ENCODE results near the gene KRTAP5-4. TPM values are rescaled to one million over a fixed set of nuclear protein-coding genes. Genes with fewer than 3 reads are reported as not detected.

Gene KRTAP5-4
- total RNA-seq, 5 donors from 2014 or later (not counting 1 experiment from before 2014, with no cell fraction given), result not detected

GRCh38 chr11:1639666-1640065 lies 17.7 kb upstream of the KRTAP5-4 start:
- H3K4me1 ChIP-seq (ENCODE audit: control insufficient read depth in 1 of 2, extremely low read depth in 1 of 2, insufficient read depth in 2 of 2, low read length in 2 of 2), result peaks cover 0 to 5% of the 10 kb centered on the region in 2 experiments
- H3K36me3 Mint-ChIP-seq, result no peaks in the 10 kb centered on the region
- no peak overlapping the region for H3K27ac Mint-ChIP-seq
- H3K9me3 Mint-ChIP-seq, result no peaks in the 10 kb centered on the region
- H3K4me3 Mint-ChIP-seq, result no peak overlapping the region
- H3K4me3 ChIP-seq (ENCODE audit: control insufficient read depth in 1 of 2, extremely low read depth in 1 of 2, low read length in 1 of 2), result no peak overlapping the region
- H3K9me3 ChIP-seq, result no peaks in the 10 kb centered on the region
- no peaks in the 10 kb centered on the region for H3K36me3 ChIP-seq (ENCODE audit: control insufficient read depth in 2 of 2, extremely low read depth in 1 of 2, insufficient read depth in 1 of 2, low read length in 1 of 2)
- ChIA-PET CTCF (interaction anchor here in 1 of 2 donors (1.0 to 1.5 kb wide), 3 partner anchors 9 to 375 kb away, joined by 3 to 4 read pairs (median 4); no protein-coding TSS in a partner anchor), POLR2A (no interaction called here)
- no peak for DNase-seq
- H3K4me1 Mint-ChIP-seq, result peaks cover 0 to 9% (median 5%) of the 10 kb centered on the region in 3 donors
- WGBS (ENCODE audit: insufficient coverage), result 63% methylated on average over 15 of the region's 15 CpGs
- peaks cover 14 to 35% of the 10 kb centered on the region in 2 donors for H3K27me3 Mint-ChIP-seq
- no peak overlapping the region for H3K27ac ChIP-seq (ENCODE audit: low read length)
- no peak for ATAC-seq (replicated peaks in 1 of 4)
- H3K27me3 ChIP-seq (replicated peaks in 1 of 2; ENCODE audit: control insufficient read depth in 2 of 2, extremely low read depth in 1 of 2, insufficient read depth in 2 of 2, low read length in 1 of 2), result peaks cover 0 to 54% of the 10 kb centered on the region in 2 experiments

- ATAC-seq (replicated peaks in 1 of 4), result peak in 1 of 4 experiments; percentile 28
- DNase-seq, result peak in 2 of 35 experiments; percentile 22
- H3K27me3 Mint-ChIP-seq, result peaks cover 14 to 35% of the 10 kb centered on the region in 2 donors
Observed at GRCh38 chr11:1639102-1639620, 17.2 kb upstream of the KRTAP5-4 start.

GRCh38 chr11:1638344-1638743 lies 16.4 kb upstream of the KRTAP5-4 start:
- Histone ChIP-seq H3K4me3 (ENCODE audit: control insufficient read depth in 1 of 2, extremely low read depth in 1 of 2, low read length in 1 of 2) (no peak overlapping the region), H3K9me3 (no peaks in the 10 kb centered on the region), H3K36me3 (ENCODE audit: control insufficient read depth in 2 of 2, extremely low read depth in 1 of 2, insufficient read depth in 1 of 2, low read length in 1 of 2) (no peaks in the 10 kb centered on the region), H3K4me1 (ENCODE audit: control insufficient read depth in 1 of 2, extremely low read depth in 1 of 2, insufficient read depth in 2 of 2, low read length in 2 of 2) (peaks cover 0 to 5% of the 10 kb centered on the region in 2 experiments), H3K27me3 (replicated peaks in 1 of 2; ENCODE audit: control insufficient read depth in 2 of 2, extremely low read depth in 1 of 2, insufficient read depth in 2 of 2, low read length in 1 of 2) (peaks cover 0 to 52% of the 10 kb centered on the region in 2 experiments), H3K27ac (ENCODE audit: low read length) (no peak overlapping the region)
- DNase-seq (no peak), ATAC-seq (replicated peaks in 1 of 4) (no peak)
- Mint-ChIP-seq H3K27ac (no peak overlapping the region), H3K4me1 (peaks cover 0 to 9% (median 5%) of the 10 kb centered on the region in 3 donors), H3K27me3 (peaks cover 14 to 40% of the 10 kb centered on the region in 2 donors), H3K4me3 (no peak overlapping the region), H3K9me3 (no peaks in the 10 kb centered on the region), H3K36me3 (no peaks in the 10 kb centered on the region)
- CTCF ChIA-PET, result interaction anchor here in 1 of 2 donors (0.7 to 1.5 kb wide), 2 partner anchors 198 to 221 kb away, joined by 3 to 4 read pairs; no protein-coding TSS in a partner anchor
- POLR2A ChIA-PET, result interaction anchor here in 1 of 2 donors (0.6 kb wide), 1 partner anchor 1352 kb away, joined by 3 read pairs; no protein-coding TSS in a partner anchor
- 81% methylated on average over 4 of the region's 8 CpGs for WGBS (ENCODE audit: insufficient coverage)

More at GRCh38 chr11:1639102-1639620, 17.2 kb upstream of the KRTAP5-4 start:
- Histone ChIP-seq H3K4me1 (ENCODE audit: control insufficient read depth in 1 of 2, extremely low read depth in 1 of 2, insufficient read depth in 2 of 2, low read length in 2 of 2) (peaks cover 0 to 5% of the 10 kb centered on the region in 2 experiments), H3K9me3 (no peaks in the 10 kb centered on the region), H3K36me3 (ENCODE audit: control insufficient read depth in 2 of 2, extremely low read depth in 1 of 2, insufficient read depth in 1 of 2, low read length in 1 of 2) (no peaks in the 10 kb centered on the region), H3K27me3 (replicated peaks in 1 of 2; ENCODE audit: control insufficient read depth in 2 of 2, extremely low read depth in 1 of 2, insufficient read depth in 2 of 2, low read length in 1 of 2) (peaks cover 0 to 51% of the 10 kb centered on the region in 2 experiments), H3K27ac (ENCODE audit: low read length) (no peak overlapping the region), H3K4me3 (ENCODE audit: control insufficient read depth in 1 of 2, extremely low read depth in 1 of 2, low read length in 1 of 2) (no peak overlapping the region)
- H3K4me3 Mint-ChIP-seq, result no peak overlapping the region
- peak overlapping the region in 1 of 2 donors; percentile 27 for H3K27ac Mint-ChIP-seq
- ChIA-PET POLR2A (no interaction called here), CTCF (interaction anchor here in 1 of 2 donors (1.0 to 1.5 kb wide), 3 partner anchors 8 to 375 kb away, joined by 3 to 4 read pairs (median 4); no protein-coding TSS in a partner anchor)
- H3K4me1 Mint-ChIP-seq, result peaks cover 0 to 9% (median 5%) of the 10 kb centered on the region in 3 donors
- no peaks in the 10 kb centered on the region for H3K36me3 Mint-ChIP-seq
- WGBS (ENCODE audit: insufficient coverage), result 71% methylated on average over 10 of the region's 18 CpGs
- no peaks in the 10 kb centered on the region for H3K9me3 Mint-ChIP-seq

DNA sequence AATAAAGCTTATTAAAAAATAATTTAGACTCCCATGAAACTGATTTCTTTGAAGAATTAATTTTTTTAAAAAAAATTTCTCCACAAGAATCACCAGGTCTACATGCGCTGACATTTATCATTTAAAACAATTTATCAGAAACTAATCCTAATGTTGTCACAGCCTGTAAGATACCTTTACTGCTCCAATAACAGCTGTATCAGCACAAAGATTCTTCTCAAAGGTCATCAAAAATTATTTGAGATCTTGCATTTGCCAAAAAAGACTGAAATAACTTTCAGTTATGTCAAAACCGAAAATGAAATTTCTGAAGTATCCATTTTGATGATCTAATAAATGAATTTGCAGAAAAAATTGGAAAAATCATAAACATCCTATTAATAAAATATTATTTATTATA lies 15.7 kb upstream of the KRTAP5-4 start:
- ChIA-PET POLR2A (no interaction called here), CTCF (interaction anchor here in 1 of 2 donors (0.7 to 1.5 kb wide), 2 partner anchors 199 to 221 kb away, joined by 3 to 4 read pairs; no protein-coding TSS in a partner anchor)
- ATAC-seq (replicated peaks in 1 of 4) (no peak), DNase-seq (no peak)
- H3K36me3 Mint-ChIP-seq, result no peaks in the 10 kb centered on the region
- no peaks in the 10 kb centered on the region for H3K9me3 ChIP-seq
- peaks cover 14 to 47% of the 10 kb centered on the region in 2 donors for H3K27me3 Mint-ChIP-seq
- H3K4me1 Mint-ChIP-seq, result peaks cover 2 to 12% (median 7%) of the 10 kb centered on the region in 3 donors
- no peak overlapping the region for H3K27ac ChIP-seq (ENCODE audit: low read length)
- no peak overlapping the region for H3K4me3 Mint-ChIP-seq
- H3K4me1 ChIP-seq (ENCODE audit: control insufficient read depth in 1 of 2, extremely low read depth in 1 of 2, insufficient read depth in 2 of 2, low read length in 2 of 2), result peaks cover 0 to 5% of the 10 kb centered on the region in 2 experiments
- no peak overlapping the region for H3K27ac Mint-ChIP-seq
- no peak overlapping the region for H3K4me3 ChIP-seq (ENCODE audit: control insufficient read depth in 1 of 2, extremely low read depth in 1 of 2, low read length in 1 of 2)
- no CpG with 5 or more reads among the region's 2 CpGs for WGBS (ENCODE audit: insufficient coverage)
- H3K27me3 ChIP-seq (replicated peaks in 1 of 2; ENCODE audit: control insufficient read depth in 2 of 2, extremely low read depth in 1 of 2, insufficient read depth in 2 of 2, low read length in 1 of 2), result peaks cover 0 to 48% of the 10 kb centered on the region in 2 experiments
- H3K9me3 Mint-ChIP-seq, result no peaks in the 10 kb centered on the region
- no peaks in the 10 kb centered on the region for H3K36me3 ChIP-seq (ENCODE audit: control insufficient read depth in 2 of 2, extremely low read depth in 1 of 2, insufficient read depth in 1 of 2, low read length in 1 of 2)

DNA sequence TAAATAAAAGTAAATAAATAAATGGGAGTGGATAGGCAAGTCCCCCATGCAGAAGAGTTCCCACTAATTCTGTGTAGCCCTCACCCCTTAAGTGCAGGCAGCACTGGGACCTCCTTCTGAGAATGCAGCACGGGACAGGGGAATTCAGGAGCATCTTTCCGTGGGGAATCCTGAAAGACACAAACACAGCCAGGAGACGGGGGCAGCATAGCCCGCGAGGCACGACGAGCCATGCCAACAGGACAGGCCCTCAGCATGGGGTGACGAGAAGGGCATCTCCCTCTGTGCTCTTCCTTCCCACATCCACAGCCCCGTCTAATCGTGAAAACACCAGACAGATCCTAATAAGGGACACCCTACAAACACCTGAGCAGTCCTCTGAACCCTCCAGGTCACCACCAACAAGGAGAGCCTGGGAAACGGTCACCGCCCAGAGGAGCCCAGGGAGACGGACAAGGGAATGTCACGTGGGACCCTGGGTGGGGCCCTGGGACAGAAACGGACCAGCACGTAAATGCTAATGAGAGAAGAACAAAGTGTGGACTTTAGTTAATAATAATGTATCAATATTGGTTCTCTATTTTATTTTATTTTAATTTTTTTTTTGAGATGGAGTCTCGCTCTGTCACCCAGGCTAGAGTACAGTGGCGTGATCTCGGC lies 14.5 kb upstream of the KRTAP5-4 start:
- no peak overlapping the region for H3K27ac Mint-ChIP-seq
- ChIA-PET CTCF (interaction anchor here in 1 of 2 donors (1.5 kb wide), 1 partner anchor 200 kb away, joined by 4 read pairs; no protein-coding TSS in a partner anchor), POLR2A (no interaction called here)
- Histone ChIP-seq H3K4me3 (ENCODE audit: control insufficient read depth in 1 of 2, extremely low read depth in 1 of 2, low read length in 1 of 2) (no peak overlapping the region), H3K27me3 (replicated peaks in 1 of 2; ENCODE audit: control insufficient read depth in 2 of 2, extremely low read depth in 1 of 2, insufficient read depth in 2 of 2, low read length in 1 of 2) (peaks cover 0 to 50% of the 10 kb centered on the region in 2 experiments), H3K4me1 (ENCODE audit: control insufficient read depth in 1 of 2, extremely low read depth in 1 of 2, insufficient read depth in 2 of 2, low read length in 2 of 2) (peaks cover 0 to 11% of the 10 kb centered on the region in 2 experiments), H3K9me3 (no peaks in the 10 kb centered on the region), H3K36me3 (ENCODE audit: control insufficient read depth in 2 of 2, extremely low read depth in 1 of 2, insufficient read depth in 1 of 2, low read length in 1 of 2) (no peaks in the 10 kb centered on the region), H3K27ac (ENCODE audit: low read length) (no peak overlapping the region)
- no peaks in the 10 kb centered on the region for H3K36me3 Mint-ChIP-seq
- peaks cover 3 to 15% (median 8%) of the 10 kb centered on the region in 3 donors for H3K4me1 Mint-ChIP-seq
- no peak for DNase-seq
- peaks cover 17 to 55% of the 10 kb centered on the region in 2 donors for H3K27me3 Mint-ChIP-seq
- H3K4me3 Mint-ChIP-seq, result no peak overlapping the region
- no peaks in the 10 kb centered on the region for H3K9me3 Mint-ChIP-seq
- ATAC-seq (replicated peaks in 1 of 4), result no peak
- WGBS (ENCODE audit: insufficient coverage), result 85% methylated on average over 11 of the region's 19 CpGs

GRCh38 chr11:1633864-1634263 lies 11.9 kb upstream of the KRTAP5-4 start:
- WGBS (ENCODE audit: insufficient coverage), result 86% methylated on average over 9 of the region's 10 CpGs
- Mint-ChIP-seq H3K4me1 (peaks cover 6 to 13% (median 9%) of the 10 kb centered on the region in 3 donors), H3K9me3 (no peaks in the 10 kb centered on the region), H3K27me3 (peaks cover 18 to 56% of the 10 kb centered on the region in 2 donors), H3K27ac (no peak overlapping the region), H3K4me3 (no peak overlapping the region), H3K36me3 (no peaks in the 10 kb centered on the region)
- ChIA-PET POLR2A (no interaction called here), CTCF (no interaction called here)
- DNase-seq, result no peak
- Histone ChIP-seq H3K9me3 (no peaks in the 10 kb centered on the region), H3K4me1 (ENCODE audit: control insufficient read depth in 1 of 2, extremely low read depth in 1 of 2, insufficient read depth in 2 of 2, low read length in 2 of 2) (peaks cover 0 to 12% of the 10 kb centered on the region in 2 experiments), H3K36me3 (ENCODE audit: control insufficient read depth in 2 of 2, extremely low read depth in 1 of 2, insufficient read depth in 1 of 2, low read length in 1 of 2) (no peaks in the 10 kb centered on the region), H3K27me3 (replicated peaks in 1 of 2; ENCODE audit: control insufficient read depth in 2 of 2, extremely low read depth in 1 of 2, insufficient read depth in 2 of 2, low read length in 1 of 2) (peaks cover 0 to 51% of the 10 kb centered on the region in 2 experiments), H3K4me3 (ENCODE audit: control insufficient read depth in 1 of 2, extremely low read depth in 1 of 2, low read length in 1 of 2) (no peak overlapping the region), H3K27ac (ENCODE audit: low read length) (no peak overlapping the region)
- ATAC-seq (replicated peaks in 1 of 4), result no peak

Measured in T-cell (primary cell).